Duodenal mucosa (tissue), 2 donors: Measurements from ENCODE around the gene GGACT.

Experiments used
- H3K27ac ChIP-seq: one replicate; pipeline ENCODE4 v1.7.0; 2013; ENCODE audit warnings: low read depth, low read length
- H3K27me3 ChIP-seq, 2 donors: one replicate each; pipeline ENCODE4 v1.7.0; 2013; ENCODE audit warnings: low read length in 2 of 2, control low read depth in 1 of 2; ENCODE audit not compliant: insufficient read depth in 2 of 2, control insufficient read depth in 1 of 2
- H3K36me3 ChIP-seq, 2 donors: one replicate each; pipeline ENCODE4 v1.7.0; 2013; ENCODE audit warnings: low read length in 2 of 2, control low read depth in 1 of 2; ENCODE audit not compliant: insufficient read depth in 2 of 2, control insufficient read depth in 1 of 2
- H3K4me1 ChIP-seq, 2 donors: one replicate each; pipeline ENCODE4 v1.7.0; 2013; ENCODE audit warnings: low read length in 2 of 2, control low read depth in 1 of 2; ENCODE audit not compliant: insufficient read depth in 2 of 2, control insufficient read depth in 1 of 2
- H3K4me3 ChIP-seq, 2 donors: one replicate each; pipeline ENCODE4 v1.7.0; 2013; ENCODE audit warnings: low read length in 2 of 2, low read depth in 1 of 2
- H3K9ac ChIP-seq, 2 donors: one replicate each; pipeline ENCODE4 v1.7.0; 2013; ENCODE audit warnings: low read length in 2 of 2, low read depth in 1 of 2
- H3K9me3 ChIP-seq, 2 donors: one replicate each; pipeline ENCODE4 v1.7.0; 2013; ENCODE audit warnings: low read length in 2 of 2, control low read depth in 1 of 2; ENCODE audit not compliant: control insufficient read depth in 1 of 2

The GGACT gene

DNA sequence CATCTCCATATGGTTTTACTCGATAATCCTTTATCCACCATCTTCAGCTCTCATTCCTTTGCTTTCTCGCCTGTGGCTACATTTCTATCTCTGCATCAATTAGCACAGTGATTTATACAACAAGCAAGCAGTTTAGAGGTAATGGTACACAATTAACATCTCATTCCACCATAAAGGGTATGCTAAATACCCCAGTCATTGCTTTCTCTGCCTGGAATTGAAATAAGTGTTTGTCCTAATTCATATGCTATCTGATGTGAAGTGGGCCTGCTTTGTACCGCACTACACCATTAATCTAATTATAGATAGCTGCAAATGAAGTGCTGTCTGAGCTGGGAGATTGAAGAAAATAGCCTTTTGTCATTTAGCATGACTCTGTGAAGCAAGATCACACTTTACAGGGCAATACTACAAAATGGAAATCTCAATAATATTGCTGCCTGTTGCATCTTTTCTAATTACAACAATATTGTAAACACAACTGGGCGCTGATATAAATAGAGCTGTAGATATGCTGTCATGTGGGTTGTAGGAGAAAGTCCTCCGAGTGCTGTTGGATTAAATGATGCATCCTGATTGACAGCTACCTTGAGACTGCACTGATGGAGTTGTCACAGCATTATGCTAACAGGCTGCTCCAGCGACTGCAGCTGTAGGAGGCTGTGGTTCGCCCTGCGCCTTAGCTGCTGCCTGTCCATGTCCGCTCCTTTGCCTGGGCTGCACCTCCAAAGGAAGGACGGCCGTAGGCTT lies 78.2 kb downstream of the GGACT start:
- H3K27me3 ChIP-seq: no peaks in the 10 kb centered on the region
- H3K4me3 ChIP-seq: no peak overlapping the region
- no peak overlapping the region for H3K9ac ChIP-seq
- peaks cover 0 to 4% of the 10 kb centered on the region in 2 donors for H3K4me1 ChIP-seq
- H3K9me3 ChIP-seq: no peaks in the 10 kb centered on the region
- H3K27ac ChIP-seq: no peak overlapping the region
- H3K36me3 ChIP-seq: no peaks in the 10 kb centered on the region

DNA sequence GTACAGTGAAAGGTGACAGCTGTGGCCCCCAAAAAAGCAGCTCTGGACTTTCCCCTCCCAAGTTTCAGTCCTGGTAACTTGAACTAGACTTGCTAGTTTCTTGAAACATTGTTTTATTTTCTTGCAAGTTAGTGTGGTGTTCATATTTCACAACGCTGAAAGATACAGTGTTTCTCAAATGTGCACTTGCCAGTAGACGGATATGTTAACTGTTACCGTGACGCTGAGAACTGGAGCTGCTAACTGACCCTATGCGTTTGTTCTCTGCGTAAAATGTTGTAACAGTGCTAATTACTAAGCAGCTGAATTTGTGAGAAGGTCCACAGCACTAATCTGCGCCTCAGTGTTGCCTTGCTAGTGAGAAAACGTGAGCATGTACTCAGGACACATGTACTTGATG lies 79.6 kb downstream of the GGACT start:
- H3K4me1 ChIP-seq: peaks cover 0 to 4% of the 10 kb centered on the region in 2 donors
- no peaks in the 10 kb centered on the region for H3K9me3 ChIP-seq
- no peak overlapping the region for H3K9ac ChIP-seq
- no peaks in the 10 kb centered on the region for H3K36me3 ChIP-seq
- no peak overlapping the region for H3K4me3 ChIP-seq
- H3K27ac ChIP-seq: no peak overlapping the region
- no peaks in the 10 kb centered on the region for H3K27me3 ChIP-seq

DNA sequence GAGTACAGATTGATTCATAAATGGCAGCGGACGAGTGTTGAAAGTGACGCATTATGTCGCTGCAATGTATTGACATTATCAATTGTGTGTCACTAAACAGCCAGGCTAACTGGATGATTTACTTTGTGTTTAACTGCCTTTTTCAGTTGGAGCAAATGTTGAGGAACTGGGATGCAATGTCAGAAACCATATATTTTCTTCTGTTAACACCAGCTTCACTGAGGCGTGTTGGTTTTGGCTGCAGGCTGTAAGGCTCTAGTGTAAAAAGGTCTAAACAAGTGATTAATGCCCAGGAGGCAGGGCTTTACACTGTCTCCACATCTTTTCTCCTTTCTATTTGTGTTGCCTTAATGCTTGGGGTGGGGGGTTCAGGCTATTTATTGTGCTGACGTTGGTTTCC lies 80.1 kb downstream of the GGACT start:
- Histone ChIP-seq H3K27ac (no peak overlapping the region), H3K36me3 (no peaks in the 10 kb centered on the region), H3K4me1 (peaks cover 0 to 4% of the 10 kb centered on the region in 2 donors), H3K9me3 (no peaks in the 10 kb centered on the region), H3K27me3 (no peaks in the 10 kb centered on the region), H3K9ac (no peak overlapping the region), H3K4me3 (no peak overlapping the region)

DNA sequence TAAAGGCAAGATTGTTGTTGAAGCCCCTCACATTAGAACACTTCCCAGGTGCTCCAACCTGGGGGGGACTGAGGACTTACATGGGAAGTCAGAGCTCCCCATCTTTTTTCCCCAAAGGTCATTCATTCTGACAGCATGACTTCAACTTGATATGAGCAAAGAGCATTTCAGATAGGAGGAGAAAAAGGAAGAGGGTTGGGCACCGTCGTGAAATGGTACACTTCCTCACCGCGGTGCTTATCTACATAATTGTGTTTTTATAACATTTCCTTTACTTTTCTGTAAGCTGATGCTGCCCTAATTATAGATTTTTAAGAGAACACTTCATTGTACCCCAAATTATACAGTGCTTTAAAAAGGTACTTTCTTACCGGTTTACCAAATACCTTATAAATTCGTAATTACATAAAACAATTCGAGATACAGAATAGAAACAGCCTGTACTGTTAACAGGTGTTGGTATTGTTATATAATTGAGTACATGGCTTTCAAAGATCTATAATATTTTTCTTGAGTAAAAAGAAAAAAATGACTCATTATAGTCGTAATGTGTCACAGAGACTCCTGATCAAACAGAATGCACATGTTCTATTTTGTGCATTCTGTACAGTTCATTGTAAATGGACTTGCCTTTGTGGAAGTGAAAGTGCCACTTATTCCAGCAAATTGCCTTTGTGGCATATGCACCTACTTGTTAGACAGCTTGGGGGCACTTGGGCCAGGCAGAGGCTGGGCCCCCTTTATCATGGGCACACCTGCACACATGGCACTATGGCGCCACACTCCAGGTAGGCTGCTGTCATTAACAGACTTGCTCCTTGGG lies 81.8 kb downstream of the GGACT start:
- Histone ChIP-seq H3K9me3 (no peaks in the 10 kb centered on the region), H3K27ac (no peak overlapping the region), H3K4me3 (no peak overlapping the region), H3K27me3 (no peaks in the 10 kb centered on the region), H3K36me3 (no peaks in the 10 kb centered on the region), H3K9ac (no peak overlapping the region), H3K4me1 (peaks cover 0 to 4% of the 10 kb centered on the region in 2 donors)

DNA sequence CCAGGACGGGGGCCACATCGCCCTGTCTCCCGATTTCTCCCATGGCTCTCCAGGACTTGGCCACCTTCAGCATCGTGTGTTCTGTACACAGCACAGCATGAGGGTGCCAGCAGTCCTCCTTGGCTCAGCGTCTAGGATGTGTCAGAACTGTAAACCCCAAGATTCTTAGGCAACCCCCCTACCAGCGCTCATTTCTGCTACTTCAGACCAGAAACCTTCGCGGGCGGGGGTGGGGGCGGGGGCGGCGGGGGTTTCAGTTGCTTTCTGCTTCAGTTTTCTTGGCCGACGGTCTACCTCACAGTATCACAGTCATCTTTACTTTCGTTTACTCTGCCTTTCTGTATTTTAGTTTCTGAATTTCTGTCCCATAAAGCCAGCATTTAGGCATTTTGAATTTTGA lies 82.4 kb downstream of the GGACT start:
- no peak overlapping the region for H3K27ac ChIP-seq
- H3K27me3 ChIP-seq: no peaks in the 10 kb centered on the region
- H3K4me1 ChIP-seq: peaks cover 0 to 4% of the 10 kb centered on the region in 2 donors
- no peaks in the 10 kb centered on the region for H3K9me3 ChIP-seq
- no peaks in the 10 kb centered on the region for H3K36me3 ChIP-seq
- no peak overlapping the region for H3K9ac ChIP-seq
- no peak overlapping the region for H3K4me3 ChIP-seq

DNA sequence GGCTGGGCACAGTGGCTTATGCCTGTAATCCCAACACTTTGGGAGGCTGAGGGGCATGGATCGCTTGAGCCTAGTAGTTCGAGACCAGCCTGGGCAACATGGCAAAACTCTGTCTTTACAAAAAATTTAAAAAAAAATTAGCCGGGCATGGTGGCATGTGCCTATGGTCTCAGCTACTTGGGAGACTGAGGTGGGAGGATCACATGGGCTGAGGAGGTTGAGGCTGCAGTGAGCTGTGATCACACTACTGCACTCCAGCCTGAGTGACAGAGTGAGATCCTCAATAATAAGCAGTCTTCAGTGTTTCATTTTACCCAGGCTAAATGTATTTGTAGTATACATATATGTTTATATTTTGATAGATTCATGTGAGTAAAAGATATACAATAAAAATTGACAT lies 85.0 kb downstream of the GGACT start:
- Histone ChIP-seq H3K36me3 (no peaks in the 10 kb centered on the region), H3K9ac (no peak overlapping the region), H3K27ac (no peak overlapping the region), H3K4me1 (peaks cover 0 to 4% of the 10 kb centered on the region in 2 donors), H3K4me3 (no peak overlapping the region), H3K9me3 (no peaks in the 10 kb centered on the region), H3K27me3 (no peaks in the 10 kb centered on the region)

DNA sequence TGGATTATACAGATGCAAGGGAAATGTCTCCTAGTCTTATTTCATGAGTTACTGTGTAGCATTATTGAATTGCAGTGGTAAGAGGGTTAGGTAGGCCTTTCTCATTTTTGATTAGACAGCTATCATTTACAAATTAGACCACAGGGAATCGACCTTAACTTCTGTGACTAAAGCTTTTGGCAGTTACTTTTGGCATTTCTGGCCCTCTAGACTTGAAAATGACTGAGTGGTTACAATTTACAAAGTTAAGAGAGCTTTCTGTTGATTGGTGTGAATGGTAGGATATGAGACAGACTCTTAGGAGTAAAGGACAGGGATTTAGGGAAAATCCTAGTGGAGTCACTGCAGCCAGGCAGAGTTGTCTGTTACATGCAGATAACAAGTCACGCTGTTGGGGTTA lies 86.1 kb downstream of the GGACT start:
- Histone ChIP-seq H3K36me3 (no peaks in the 10 kb centered on the region), H3K9me3 (no peaks in the 10 kb centered on the region), H3K4me3 (no peak overlapping the region), H3K27me3 (no peaks in the 10 kb centered on the region), H3K27ac (no peak overlapping the region), H3K9ac (no peak overlapping the region), H3K4me1 (peaks cover 0 to 4% of the 10 kb centered on the region in 2 donors)

DNA sequence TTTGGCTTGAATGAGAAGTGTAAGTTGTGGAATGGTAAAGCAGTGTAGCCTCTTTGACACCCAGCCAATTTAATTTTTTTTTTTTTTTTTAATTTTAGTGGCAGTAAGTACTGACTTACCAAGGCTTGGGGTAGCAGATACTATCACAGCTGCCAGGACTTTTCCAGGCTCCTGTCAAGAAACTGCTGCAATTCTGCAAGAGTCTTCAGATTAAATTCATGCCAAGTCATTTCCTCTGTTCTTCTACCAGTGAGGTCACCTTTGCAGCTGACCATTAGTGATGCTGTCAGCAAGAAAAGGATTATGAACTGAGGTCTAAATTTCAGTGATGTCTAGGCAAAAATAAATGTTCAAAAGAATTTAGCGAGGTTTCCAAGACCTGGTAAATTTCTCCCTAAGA lies 91.2 kb downstream of the GGACT start:
- Histone ChIP-seq H3K4me3 (no peak overlapping the region), H3K4me1 (no peaks in the 10 kb centered on the region), H3K27me3 (no peaks in the 10 kb centered on the region), H3K9ac (no peak overlapping the region), H3K36me3 (no peaks in the 10 kb centered on the region), H3K27ac (no peak overlapping the region), H3K9me3 (no peaks in the 10 kb centered on the region)

DNA sequence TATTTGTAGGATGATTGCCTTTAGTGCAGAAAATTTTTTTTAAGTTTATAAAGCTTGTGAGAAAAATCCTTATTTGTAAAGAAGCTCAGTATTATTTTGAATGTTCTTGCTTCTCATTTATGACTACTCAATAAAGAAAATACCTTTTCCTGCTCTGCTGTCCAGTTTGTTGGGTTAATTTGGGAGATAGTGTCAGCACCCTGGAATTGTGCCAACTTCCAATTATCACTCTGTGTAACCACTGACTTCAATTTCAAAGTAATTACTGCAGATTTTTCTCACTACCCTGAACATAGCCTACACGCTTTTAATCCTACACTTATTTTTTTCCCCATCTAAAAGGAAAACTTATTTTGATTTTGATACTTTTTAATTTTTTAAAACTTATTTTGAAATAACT lies 93.1 kb downstream of the GGACT start:
- Histone ChIP-seq H3K9me3 (no peaks in the 10 kb centered on the region), H3K9ac (no peak overlapping the region), H3K4me1 (no peaks in the 10 kb centered on the region), H3K36me3 (no peaks in the 10 kb centered on the region), H3K27ac (no peak overlapping the region), H3K4me3 (no peak overlapping the region), H3K27me3 (no peaks in the 10 kb centered on the region)

DNA sequence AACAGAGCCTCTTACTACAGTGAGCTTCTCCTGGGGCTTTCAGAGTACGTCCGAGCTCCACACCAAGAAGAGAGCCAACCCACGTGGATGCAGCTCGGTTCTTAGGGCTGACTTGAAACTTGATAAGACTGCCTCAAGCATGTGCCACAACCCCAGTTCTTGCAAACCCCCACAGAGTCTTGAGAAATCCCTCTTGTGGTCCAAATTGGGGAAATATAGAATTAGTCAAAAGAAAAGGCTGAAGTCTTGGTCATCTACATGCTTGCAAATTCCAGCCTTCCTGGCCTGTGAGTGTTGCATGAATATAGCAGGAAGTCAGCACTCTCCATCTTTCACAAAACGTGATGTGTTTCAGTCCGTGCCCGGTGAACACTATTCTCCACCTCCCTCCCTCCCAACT lies 95.2 kb downstream of the GGACT start:
- H3K9me3 ChIP-seq: no peaks in the 10 kb centered on the region
- no peaks in the 10 kb centered on the region for H3K27me3 ChIP-seq
- no peak overlapping the region for H3K4me3 ChIP-seq
- H3K9ac ChIP-seq: no peak overlapping the region
- no peaks in the 10 kb centered on the region for H3K4me1 ChIP-seq
- H3K36me3 ChIP-seq: no peaks in the 10 kb centered on the region
- no peak overlapping the region for H3K27ac ChIP-seq
